ENCODE results near the gene C1orf35. TPM values are rescaled to one million over a fixed set of nuclear protein-coding genes. Genes with fewer than 3 reads are reported as not detected.

Gene C1orf35
- total and polyA plus RNA-seq, 2 experiments from 2014 or later, result 36.2 to 43.7 TPM

GRCh38 chr1:228110556-228110955, 7.4 kb upstream of the C1orf35 start:
- H3K27me3 ChIP-seq, result no peaks in the 10 kb centered on the region
- no peaks in the 10 kb centered on the region for H3K9me3 ChIP-seq (ENCODE audit: low read depth)
- no peak for DNase-seq (ENCODE audit: low read depth in 1 of 2, low spot score in 1 of 2)
- TF ChIP-seq CTCF (IDR thresholded peaks at IDR 0.05; ENCODE audit: low read depth, low read length), result no peak
- H3K4me3 ChIP-seq, result no peak overlapping the region
- no peak overlapping the region for H3K27ac ChIP-seq
- H3K36me3 ChIP-seq, result peaks cover 2% of the 10 kb centered on the region
- no peaks in the 10 kb centered on the region for H3K4me1 ChIP-seq (ENCODE audit: low read depth)

GRCh38 chr1:228109962-228110488, 6.9 kb upstream of the C1orf35 start:
- no peaks in the 10 kb centered on the region for H3K4me1 ChIP-seq (ENCODE audit: low read depth)
- peak overlapping the region; percentile 74 for H3K4me3 ChIP-seq
- peak in 1 of 2 donors; percentile 42 for DNase-seq (ENCODE audit: low read depth in 1 of 2, low spot score in 1 of 2)
- no peaks in the 10 kb centered on the region for H3K9me3 ChIP-seq (ENCODE audit: low read depth)
- H3K27me3 ChIP-seq, result no peaks in the 10 kb centered on the region
- no peak for TF ChIP-seq CTCF (IDR thresholded peaks at IDR 0.05; ENCODE audit: low read depth, low read length)
- H3K27ac ChIP-seq, result no peak overlapping the region
- peaks cover 2% of the 10 kb centered on the region for H3K36me3 ChIP-seq

GRCh38 chr1:228109073-228109961, 6.2 kb upstream of the C1orf35 start, which contains the start of gene MRPL55:
TSS of gene MRPL55 (minus strand) at chr1:228109299. CDS start at chr1:228108260, 1,039 bp downstream.
- no peaks in the 10 kb centered on the region for H3K4me1 ChIP-seq (ENCODE audit: low read depth)
- TF ChIP-seq CTCF (IDR thresholded peaks at IDR 0.05; ENCODE audit: low read depth, low read length), result no peak
- peak; percentile 97 to 98 for DNase-seq (ENCODE audit: low read depth in 1 of 2, low spot score in 1 of 2)
- H3K27ac ChIP-seq, result peak within 1 kb of the TSS; percentile 56
- H3K9me3 ChIP-seq (ENCODE audit: low read depth), result no peaks in the 10 kb centered on the region
- no peaks in the 10 kb centered on the region for H3K27me3 ChIP-seq
- H3K36me3 ChIP-seq, result peaks cover 2% of the 10 kb centered on the region
- peak within 1 kb of the TSS; percentile 74 for H3K4me3 ChIP-seq

- no peak for DNase-seq (ENCODE audit: low read depth in 1 of 2, low spot score in 1 of 2)
- Histone ChIP-seq H3K36me3 (peaks cover 2% of the 10 kb centered on the region), H3K9me3 (ENCODE audit: low read depth) (no peaks in the 10 kb centered on the region), H3K4me3 (peak overlapping the region; percentile 74), H3K27me3 (no peaks in the 10 kb centered on the region), H3K4me1 (ENCODE audit: low read depth) (no peaks in the 10 kb centered on the region), H3K27ac (peak overlapping the region; percentile 56)
- TF ChIP-seq CTCF (IDR thresholded peaks at IDR 0.05; ENCODE audit: low read depth, low read length), result no peak
Measured at GRCh38 chr1:228108742-228109072, 5.6 kb upstream of the C1orf35 start.

GRCh38 chr1:228108055-228108690, 5.0 kb upstream of the C1orf35 start:
- Histone ChIP-seq H3K27ac (no peak overlapping the region), H3K9me3 (ENCODE audit: low read depth) (no peaks in the 10 kb centered on the region), H3K27me3 (no peaks in the 10 kb centered on the region), H3K4me3 (peak overlapping the region; percentile 74), H3K36me3 (peaks cover 2% of the 10 kb centered on the region), H3K4me1 (ENCODE audit: low read depth) (no peaks in the 10 kb centered on the region)
- TF ChIP-seq CTCF (IDR thresholded peaks at IDR 0.05; ENCODE audit: low read depth, low read length), result no peak
- DNase-seq (ENCODE audit: low read depth in 1 of 2, low spot score in 1 of 2), result no peak
